Activated CD4-positive, CD25-positive, alpha-beta regulatory T cell treated with anti-CD3 and anti-CD28 coated beads, Interleukin-2, amount 50 U/mL, for 16 hours (primary cell): ENCODE data around the gene CCDC57.

Experiments
- DNase-seq: peaks from one replicate; pipeline ENCODE4 v3.0.0-alpha.2; 2020; ENCODE audit warnings: low read depth, low spot score

Gene CCDC57

GRCh38 chr17:82094931-82095776 lies 117.5 kb downstream of the CCDC57 start:
- DNase-seq = no peak

- DNase-seq = no peak
Measured at GRCh38 chr17:82092995-82093751, 119.5 kb downstream of the CCDC57 start.

- no peak for DNase-seq
Measured at GRCh38 chr17:82092628-82092994, 120.0 kb downstream of the CCDC57 start.

GRCh38 chr17:82092094-82092586 lies 120.5 kb downstream of the CCDC57 start:
- DNase-seq = no peak

GRCh38 chr17:82091264-82092066 lies 121.2 kb downstream of the CCDC57 start:
- no peak for DNase-seq

GRCh38 chr17:82090549-82091263 lies 121.9 kb downstream of the CCDC57 start:
- no peak for DNase-seq

GRCh38 chr17:82089723-82090548 lies 122.7 kb downstream of the CCDC57 start:
- DNase-seq = no peak

GRCh38 chr17:82088838-82089722 lies 123.6 kb downstream of the CCDC57 start:
- DNase-seq = no peak

- DNase-seq = no peak
Measured at GRCh38 chr17:82087961-82088837, 124.4 kb downstream of the CCDC57 start.

- DNase-seq = no peak
Measured at GRCh38 chr17:82086941-82087906, 125.4 kb downstream of the CCDC57 start.

- no peak for DNase-seq
Measured at GRCh38 chr17:82085931-82086764, 126.5 kb downstream of the CCDC57 start.

- no peak for DNase-seq
Measured at GRCh38 chr17:82085031-82085861, 127.4 kb downstream of the CCDC57 start.

- no peak for DNase-seq
Measured at GRCh38 chr17:82084373-82085030, 128.1 kb downstream of the CCDC57 start.

- no peak for DNase-seq
Measured at GRCh38 chr17:82083533-82084359, 128.9 kb downstream of the CCDC57 start.
